HepG2 (cell line): ENCODE results near the gene CERS5.

Experiments used
- CSRNP2 ChIP-seq: sonication (generic); formaldehyde crosslinking; conservative IDR thresholded peaks from 2 replicates; pipeline ENCODE4 v1.8.0; 2022; ENCODE audit warnings: low read depth, missing genetic modification reagents
- EZH2 ChIP-seq: conservative IDR thresholded peaks from 2 replicates; pipeline ENCODE4 v1.6.1; 2012; ENCODE audit warnings: mild to moderate bottlenecking, low read depth, low read length, moderate library complexity
- IRF1 ChIP-seq: sonication (generic); formaldehyde crosslinking; IDR thresholded peaks from 2 replicates; pipeline ENCODE4 v1.4.0; 2020; ENCODE audit warnings: low read depth, mild to moderate bottlenecking, missing genetic modification reagents
- MYC ChIP-seq: sonication (generic); formaldehyde crosslinking; IDR thresholded peaks from 2 replicates; pipeline ENCODE4 v1.9.0; 2021; ENCODE audit warnings: missing genetic modification reagents, borderline replicate concordance
- NR2C2 ChIP-seq: sonication (generic); formaldehyde crosslinking; IDR thresholded peaks from 2 replicates; pipeline ENCODE4 v1.4.0; 2020; ENCODE audit warnings: missing genetic modification reagents, mild to moderate bottlenecking, moderate library complexity, borderline replicate concordance
- ZBTB44 ChIP-seq: sonication (generic); formaldehyde crosslinking; IDR thresholded peaks from 2 replicates; pipeline ENCODE4 v1.4.0; 2020; ENCODE audit warnings: missing genetic modification reagents
- ZNF232 ChIP-seq: sonication (generic); formaldehyde crosslinking; IDR thresholded peaks from 2 replicates; pipeline ENCODE4 v1.4.0; 2020; ENCODE audit warnings: missing genetic modification reagents, borderline replicate concordance
- ZNF784 ChIP-seq: sonication (generic); formaldehyde crosslinking; IDR thresholded peaks from 2 replicates; pipeline ENCODE4 v1.5.1; 2020; ENCODE audit warnings: missing genetic modification reagents, mild to moderate bottlenecking, borderline replicate concordance

DNA sequence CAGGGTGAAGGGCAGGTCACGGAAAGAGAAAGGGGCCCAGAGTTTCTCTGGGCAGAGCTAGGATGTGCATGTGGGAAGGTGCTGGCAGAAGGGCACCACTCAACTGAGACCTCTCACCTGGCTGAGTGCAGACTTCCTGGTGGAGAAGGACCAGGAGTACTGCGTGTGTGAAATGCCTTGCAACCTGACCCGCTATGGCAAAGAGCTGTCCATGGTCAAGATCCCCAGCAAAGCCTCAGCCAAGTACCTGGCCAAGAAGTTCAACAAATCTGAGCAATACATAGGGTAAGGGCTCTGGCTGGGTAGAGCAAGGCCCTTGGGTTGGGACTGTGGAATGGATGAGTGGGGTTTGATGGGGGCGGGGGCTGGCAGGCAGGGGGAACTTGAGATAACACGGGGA lies 87.4 kb downstream of the CERS5 start:
- TF ChIP-seq MYC (CRISPR knock-in tag) (no peak), NR2C2 (CRISPR knock-in tag) (no peak), ZBTB44 (no peak), ZNF232 (no peak), CSRNP2 (no peak), EZH2 (no peak), IRF1 (CRISPR knock-in tag) (no peak), ZNF784 (CRISPR knock-in tag) (no peak)
